Endothelial cell of umbilical vein (primary cell): ENCODE results near the gene STON2. TPM values are rescaled to one million over a fixed set of nuclear protein-coding genes. Genes with fewer than 3 reads are reported as not detected.

Source experiments
- Bru-seq: library from RNA; stranded (reverse); fragments of 400-500 nt; gene quantifications from one replicate; lab custom pipeline; 2021; lab: Mats Ljungman, UMichigan
- BruChase-seq, 2 experiments: library from RNA; stranded (reverse); fragments of 400-500 nt; gene quantifications; one replicate each; lab custom pipeline; 2021; lab: Mats Ljungman, UMichigan
- BruUV-seq: library from RNA; stranded (reverse); fragments of 400-500 nt; replicated peaks from 2 replicates; lab custom pipeline; 2021; lab: Mats Ljungman, UMichigan
- CTCF ChIA-PET: fragments of 300-600, 350-600 bp; sonication (Branson Sonifier 250); formaldehyde crosslinking; loops from one replicate; lab custom pipeline; 2021; ENCODE audit warnings: antibody characterized with exemption, inconsistent platforms; lab: Charles Lee
- POLR2A ChIA-PET: fragments of 300-600, 350-600 bp; sonication (Branson Sonifier 250); formaldehyde crosslinking; loops from one replicate; lab custom pipeline; 2021; ENCODE audit warnings: antibody characterized with exemption, inconsistent platforms; lab: Charles Lee
- DNase-seq: peaks from one replicate; pipeline ENCODE4 v3.0.0-alpha.2; 2011; ENCODE audit warnings: low read depth, low spot score
- FAIRE-seq: peaks from 2 replicates; lab custom pipeline; 2011; peaks lifted over from hg19 to GRCh38; lab: Jason Lieb, UNC
- H2AFZ ChIP-seq: 2 replicates; pipeline ENCODE4 v1.6.0; 2012; ENCODE audit warnings: low read depth, low read length, control low read depth, inconsistent platforms
- H3K27ac ChIP-seq: 2 replicates; pipeline ENCODE4 v1.5.1; 2011; ENCODE audit warnings: low read depth, mild to moderate bottlenecking, control low read depth, low read length, moderate library complexity; ENCODE audit not compliant: insufficient read depth
- H3K27me3 ChIP-seq, 2 experiments: 2 replicates each; pipeline versions ENCODE4 v1.6.0 to v1.6.1; 2011; ENCODE audit warnings: low read length in 2 of 2, mixed read lengths in 1 of 2; ENCODE audit not compliant: control insufficient read depth in 2 of 2, insufficient read depth in 2 of 2
- H3K36me3 ChIP-seq, 2 experiments: 2 replicates in 1 of 2; 3 replicates in 1 of 2; pipeline ENCODE4 v1.5.1; 2011; ENCODE audit warnings: low read length in 2 of 2, mild to moderate bottlenecking in 1 of 2, moderate library complexity in 1 of 2; ENCODE audit not compliant: control insufficient read depth in 2 of 2, insufficient read depth in 2 of 2; ENCODE audit errors: extremely low read depth in 1 of 2
- H3K4me1 ChIP-seq: 3 replicates; pipeline ENCODE4 v1.5.1; 2011; ENCODE audit warnings: mild to moderate bottlenecking, low read length; ENCODE audit not compliant: control insufficient read depth, insufficient read depth; ENCODE audit errors: extremely low read depth
- H3K4me2 ChIP-seq: 2 replicates; pipeline ENCODE4 v1.6.1; 2011; ENCODE audit warnings: low read length, control low read depth, mixed read lengths; ENCODE audit not compliant: insufficient read depth
- H3K4me3 ChIP-seq, 3 experiments: fragments of 200-600 bp in 1 of 3; sonication (generic), shearing (Covaris generic) in 1 of 3; replicated peaks in 1 of 3; 2 replicates each; pipeline ENCODE4 v1.5.1; 2011 to 2016; ENCODE audit warnings: control low read depth in 3 of 3, low read length in 3 of 3, mild to moderate bottlenecking in 2 of 3, inconsistent platforms in 1 of 3, low read depth in 1 of 3, moderate library complexity in 1 of 3; ENCODE audit not compliant: insufficient read depth in 1 of 3
- H3K79me2 ChIP-seq: 2 replicates; pipeline ENCODE4 v1.6.0; 2012; ENCODE audit warnings: low read length, inconsistent platforms; ENCODE audit not compliant: control insufficient read depth, insufficient read depth
- H3K9ac ChIP-seq: replicated peaks from 2 replicates; pipeline ENCODE3; 2011; ENCODE audit warnings: low read length, control low read depth; ENCODE audit not compliant: insufficient read depth; ENCODE audit errors: extremely low read depth
- H3K9me1 ChIP-seq: replicated peaks from 3 replicates; pipeline ENCODE4 v1.6.0; 2011; ENCODE audit warnings: mild to moderate bottlenecking, low read length; ENCODE audit not compliant: control insufficient read depth, insufficient read depth; ENCODE audit errors: extremely low read depth
- H3K9me3 ChIP-seq: replicated peaks from 2 replicates; pipeline ENCODE4 v1.5.1; 2012; ENCODE audit warnings: low read length, inconsistent platforms; ENCODE audit not compliant: control insufficient read depth, insufficient read depth
- H4K20me1 ChIP-seq: replicated peaks from 2 replicates; pipeline ENCODE3; 2011; ENCODE audit warnings: mild to moderate bottlenecking, low read length; ENCODE audit not compliant: control insufficient read depth, insufficient read depth; ENCODE audit errors: extremely low read depth
- EZH2 ChIP-seq: IDR thresholded peaks from 2 replicates; pipeline ENCODE4 v1.6.1; 2012; ENCODE audit warnings: borderline replicate concordance, low read depth, mild to moderate bottlenecking, moderate library complexity, low read length, inconsistent platforms; ENCODE audit not compliant: severe bottlenecking
- FOS ChIP-seq: IDR thresholded peaks from 2 replicates; pipeline ENCODE4 v1.6.1; 2011; ENCODE audit warnings: mild to moderate bottlenecking, low read length, moderate library complexity, borderline replicate concordance; ENCODE audit not compliant: insufficient read depth
- GATA2 ChIP-seq: IDR thresholded peaks from 2 replicates; pipeline ENCODE4 v1.7.0; 2011; ENCODE audit warnings: low read depth, mild to moderate bottlenecking, moderate library complexity, mixed read lengths, low read length; ENCODE audit not compliant: insufficient read length, insufficient read depth
- JUN ChIP-seq: IDR thresholded peaks from 2 replicates; pipeline ENCODE4 v1.6.1; 2011; ENCODE audit warnings: borderline replicate concordance, low read depth; ENCODE audit not compliant: insufficient read length, insufficient read depth
- MYC ChIP-seq: IDR thresholded peaks from one replicate; pipeline ENCODE4 v1.6.1; 2011; ENCODE audit warnings: mild to moderate bottlenecking, low read depth, low read length
- POLR2A ChIP-seq: IDR thresholded peaks from 2 replicates; pipeline ENCODE4 v1.6.1; 2012; ENCODE audit warnings: low read depth, mild to moderate bottlenecking, control low read depth, low read length
- POLR2AphosphoS5 ChIP-seq: IDR thresholded peaks from 2 replicates; pipeline ENCODE4 v1.6.1; 2012; ENCODE audit warnings: low read depth, mild to moderate bottlenecking, control low read depth, low read length, moderate library complexity; ENCODE audit not compliant: insufficient read depth
- dilution Hi-C: fragments of 300-500 bp; cut with MboI; formaldehyde crosslinking; loops from one replicate; pipeline ENCODE4 v1.15.0; 2019; ENCODE audit warnings: low sequenced_read_pairs; ENCODE audit not compliant: extremely low pct_ligation_motif_present
- intact Hi-C: fragments of 100-400 bp; cut with micrococcal nuclease; formaldehyde crosslinking; loops from one replicate; pipeline ENCODE4 v1.10.0; 2022
- long read RNA-seq: library from polyadenylated mRNA; stranded (forward); transcript quantifications from one replicate; pipeline ENCODE4 v2.0.0, GENCODE V29; 2021
- polyA minus RNA-seq, 3 experiments: library from RNA; depleted of rRNA, polyadenylated mRNA; stranded (reverse); fragments of >200 nt; gene quantifications; 1 replicate in 1 of 3; 2 replicates in 2 of 3; pipeline ENCODE4 v1.2.3, GENCODE V29; 2011
- polyA plus RNA-seq, 4 experiments: library from polyadenylated mRNA; depleted of rRNA in 3 of 4; stranded (reverse) in 3 of 4; unstranded in 1 of 4; fragments of >200 nt; gene quantifications; 2 replicates each; pipeline versions ENCODE4 v1.2.1 to v1.2.3, GENCODE V29; 2011 to 2012; ENCODE audit warnings: missing spikeins in 1 of 4
- total RNA-seq: library from RNA; stranded (reverse); gene quantifications from 2 replicates; pipeline ENCODE4 v1.2.3, GENCODE V29; 2021
- TF ChIP-seq, protein P1 (sequence below): IDR thresholded peaks from 2 replicates; pipeline ENCODE4 v1.6.1; 2011; ENCODE audit not compliant: insufficient read depth, insufficient read length
- TF ChIP-seq, protein P2 (sequence below), 2 donors: IDR thresholded peaks; 1 replicate in 1 of 2; 2 replicates in 1 of 2; pipeline ENCODE4 v1.5.1; 2011; ENCODE audit warnings: low read length in 2 of 2, mild to moderate bottlenecking in 2 of 2, moderate library complexity in 2 of 2, control low read depth in 1 of 2, inconsistent platforms in 1 of 2, low read depth in 1 of 2; ENCODE audit not compliant: insufficient read depth in 1 of 2; ENCODE audit errors: extremely low read depth in 1 of 2

STON2 gene, protein sequence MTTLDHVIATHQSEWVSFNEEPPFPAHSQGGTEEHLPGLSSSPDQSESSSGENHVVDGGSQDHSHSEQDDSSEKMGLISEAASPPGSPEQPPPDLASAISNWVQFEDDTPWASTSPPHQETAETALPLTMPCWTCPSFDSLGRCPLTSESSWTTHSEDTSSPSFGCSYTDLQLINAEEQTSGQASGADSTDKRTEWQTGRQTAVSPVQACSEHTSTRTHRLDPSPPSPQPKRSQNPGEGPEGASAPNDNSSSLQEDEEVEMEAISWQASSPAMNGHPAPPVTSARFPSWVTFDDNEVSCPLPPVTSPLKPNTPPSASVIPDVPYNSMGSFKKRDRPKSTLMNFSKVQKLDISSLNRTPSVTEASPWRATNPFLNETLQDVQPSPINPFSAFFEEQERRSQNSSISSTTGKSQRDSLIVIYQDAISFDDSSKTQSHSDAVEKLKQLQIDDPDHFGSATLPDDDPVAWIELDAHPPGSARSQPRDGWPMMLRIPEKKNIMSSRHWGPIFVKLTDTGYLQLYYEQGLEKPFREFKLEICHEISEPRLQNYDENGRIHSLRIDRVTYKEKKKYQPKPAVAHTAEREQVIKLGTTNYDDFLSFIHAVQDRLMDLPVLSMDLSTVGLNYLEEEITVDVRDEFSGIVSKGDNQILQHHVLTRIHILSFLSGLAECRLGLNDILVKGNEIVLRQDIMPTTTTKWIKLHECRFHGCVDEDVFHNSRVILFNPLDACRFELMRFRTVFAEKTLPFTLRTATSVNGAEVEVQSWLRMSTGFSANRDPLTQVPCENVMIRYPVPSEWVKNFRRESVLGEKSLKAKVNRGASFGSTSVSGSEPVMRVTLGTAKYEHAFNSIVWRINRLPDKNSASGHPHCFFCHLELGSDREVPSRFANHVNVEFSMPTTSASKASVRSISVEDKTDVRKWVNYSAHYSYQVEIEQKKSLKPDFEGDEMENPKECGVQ
- not detected in 2 replicates for total RNA-seq
- not detected in 2 replicates for polyA plus RNA-seq
- 0.03 TPM in 1 of 2 replicates, not detected in the other for polyA plus RNA-seq (2011; cell fraction: cytosol; rRNA removed)
- not detected in 2 replicates for polyA plus RNA-seq (2011; cell fraction: nucleus; rRNA removed)
- not detected in 2 replicates for polyA plus RNA-seq (2012)
- polyA minus RNA-seq: 0.51 and 0.98 TPM in 2 replicates
- 44.3 TPM for polyA minus RNA-seq (2011; cell fraction: cytosol; rRNA and poly(A)+ RNA removed)
- 0.24 TPM in 1 of 2 replicates, not detected in the other for polyA minus RNA-seq (2011; cell fraction: nucleus; rRNA and poly(A)+ RNA removed)
- percentile 9 among the genes with signal in this experiment for Bru-seq, nascent RNA
- BruChase-seq, experiment 1, labeled RNA remaining after a 6-hour chase: percentile 10 among the genes with signal in this experiment
- percentile 11 among the genes with signal in this experiment for BruChase-seq, experiment 2, labeled RNA remaining after a 2-hour chase
- long read RNA-seq: 0 reads

DNA sequence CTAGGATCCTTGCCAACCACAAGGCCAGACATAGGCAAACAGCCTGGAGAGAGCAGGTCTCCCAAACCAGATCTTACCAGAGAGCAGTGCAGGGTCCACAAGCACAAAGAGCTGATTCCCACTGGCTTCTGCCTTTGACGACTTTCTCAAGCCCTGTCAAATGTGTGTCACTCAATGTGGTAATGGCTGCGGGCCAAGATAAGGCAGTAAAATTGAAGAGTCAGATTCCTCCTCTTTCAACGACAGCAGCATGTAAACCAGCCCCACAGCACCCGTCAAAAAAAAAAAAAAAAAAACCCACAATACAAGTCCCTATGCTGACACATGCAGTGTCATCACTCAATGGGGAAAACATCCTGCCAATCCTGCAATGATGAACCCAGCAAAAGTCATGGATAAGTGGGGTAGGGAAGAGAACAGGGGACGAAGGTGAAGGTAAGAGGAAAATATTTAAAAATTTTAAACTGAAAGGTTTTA lies at the start of gene STON2:
STON2 (minus strand) TSS at position 123 of the 477 bp plus-strand sequence. CDS start 1,942 bp downstream, outside the sequence.
- peaks cover 3% of the 10 kb centered on the region for H3K9me3 ChIP-seq
- POLR2A ChIA-PET: no interaction called here
- H3K9ac ChIP-seq: no peak within 1 kb of the TSS
- H3K4me2 ChIP-seq: no peak within 1 kb of the TSS
- no peaks in the 10 kb centered on the region for H4K20me1 ChIP-seq
- no TSS peak for BruUV-seq
- H3K27ac ChIP-seq: no peak within 1 kb of the TSS
- H2AFZ ChIP-seq: no peak within 1 kb of the TSS
- H3K36me3 ChIP-seq: no peaks in the 10 kb centered on the region
- CTCF ChIA-PET: no interaction called here
- dilution Hi-C loops (no loop called here), intact Hi-C loops (no loop called here)
- no peaks in the 10 kb centered on the region for H3K9me1 ChIP-seq
- no peaks in the 10 kb centered on the region for H3K27me3 ChIP-seq
- FAIRE-seq (no peak), DNase-seq (no peak)
- H3K79me2 ChIP-seq: no peaks in the 10 kb centered on the region
- TF ChIP-seq MYC (no peak), JUN (no peak), POLR2AphosphoS5 (no peak), POLR2A (no peak), FOS (no peak), GATA2 (no peak), EZH2 (no peak)
- TF ChIP-seq, protein P1, sequence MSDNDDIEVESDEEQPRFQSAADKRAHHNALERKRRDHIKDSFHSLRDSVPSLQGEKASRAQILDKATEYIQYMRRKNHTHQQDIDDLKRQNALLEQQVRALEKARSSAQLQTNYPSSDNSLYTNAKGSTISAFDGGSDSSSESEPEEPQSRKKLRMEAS: no peak
- TF ChIP-seq, protein P2, sequence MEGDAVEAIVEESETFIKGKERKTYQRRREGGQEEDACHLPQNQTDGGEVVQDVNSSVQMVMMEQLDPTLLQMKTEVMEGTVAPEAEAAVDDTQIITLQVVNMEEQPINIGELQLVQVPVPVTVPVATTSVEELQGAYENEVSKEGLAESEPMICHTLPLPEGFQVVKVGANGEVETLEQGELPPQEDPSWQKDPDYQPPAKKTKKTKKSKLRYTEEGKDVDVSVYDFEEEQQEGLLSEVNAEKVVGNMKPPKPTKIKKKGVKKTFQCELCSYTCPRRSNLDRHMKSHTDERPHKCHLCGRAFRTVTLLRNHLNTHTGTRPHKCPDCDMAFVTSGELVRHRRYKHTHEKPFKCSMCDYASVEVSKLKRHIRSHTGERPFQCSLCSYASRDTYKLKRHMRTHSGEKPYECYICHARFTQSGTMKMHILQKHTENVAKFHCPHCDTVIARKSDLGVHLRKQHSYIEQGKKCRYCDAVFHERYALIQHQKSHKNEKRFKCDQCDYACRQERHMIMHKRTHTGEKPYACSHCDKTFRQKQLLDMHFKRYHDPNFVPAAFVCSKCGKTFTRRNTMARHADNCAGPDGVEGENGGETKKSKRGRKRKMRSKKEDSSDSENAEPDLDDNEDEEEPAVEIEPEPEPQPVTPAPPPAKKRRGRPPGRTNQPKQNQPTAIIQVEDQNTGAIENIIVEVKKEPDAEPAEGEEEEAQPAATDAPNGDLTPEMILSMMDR (IDR thresholded peaks at IDR 0.05; ENCODE audit: extremely low read depth in 1 of 2, insufficient read depth in 1 of 2, low read depth in 1 of 2, low read length in 2 of 2): no peak
- no peaks in the 10 kb centered on the region for H3K4me1 ChIP-seq
- H3K4me3 ChIP-seq: no peak within 1 kb of the TSS
